ENCODE data around the gene ZSWIM4. TPM values are rescaled to one million over a fixed set of nuclear protein-coding genes. Genes with fewer than 3 reads are reported as not detected.
A peak's percentile ranks its signal among the peaks of the same experiment; 100 is the strongest.
"Not testable (repeated sequence)": the region's sequence is repeated elsewhere in the genome, so short reads cannot be mapped to it uniquely, and the experiment has no call there.

ZSWIM4 gene
- 7.6 TPM for polyA plus RNA-seq (2012; ENCODE audit: insufficient read depth, insufficient read length)

GRCh38 chr19:13794757-13795589 is at the start of gene ZSWIM4:
TSS of gene ZSWIM4 (plus strand) at chr19:13795443. CDS start at chr19:13795649, 206 bp downstream.
- H3K4me3 ChIP-seq (ENCODE audit: low read length): peak within 1 kb of the TSS; percentile 80
- DNase-seq (ENCODE audit: low read depth, low spot score): peak; percentile 97

- peak overlapping the region; percentile 74 for H3K4me3 ChIP-seq (ENCODE audit: low read length)
- no peak for DNase-seq (ENCODE audit: low read depth, low spot score)
Observed at GRCh38 chr19:13747098-13747453, 48.2 kb upstream of the ZSWIM4 start.

DNA sequence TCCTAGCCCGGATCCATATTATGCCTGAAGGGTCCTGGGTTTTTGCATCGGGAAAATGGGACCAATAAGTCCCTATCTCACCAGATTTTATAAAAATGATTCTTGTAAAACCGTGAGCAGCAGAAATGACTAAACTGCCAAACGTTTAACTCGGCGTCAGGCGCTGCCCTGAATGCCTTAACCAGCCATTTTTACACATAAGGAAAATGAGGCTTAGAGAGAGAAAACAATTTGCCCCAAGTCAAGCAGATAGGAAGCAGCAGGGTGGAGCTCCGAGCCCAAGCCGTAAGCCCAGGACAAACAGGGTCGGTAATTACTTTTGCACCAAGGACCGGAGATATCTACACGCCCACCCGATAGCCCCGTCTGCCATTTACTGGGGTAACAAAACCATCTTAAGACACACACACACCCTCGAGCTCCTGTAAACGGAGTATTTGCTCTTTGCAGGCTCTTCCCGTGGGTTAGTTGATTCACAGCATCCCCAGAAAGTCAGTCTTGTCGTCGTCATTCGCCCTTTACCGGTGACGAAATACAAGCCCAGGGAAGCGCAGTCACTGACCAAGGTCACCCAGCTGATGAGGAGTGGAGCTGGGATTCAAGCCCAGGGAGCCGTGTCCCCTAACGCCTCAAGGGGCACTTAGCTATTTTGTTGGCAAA is 46.9 kb upstream of the ZSWIM4 start:
- H3K4me3 ChIP-seq (ENCODE audit: low read length): peak overlapping the region; percentile 74
- DNase-seq (ENCODE audit: low read depth, low spot score): no peak

GRCh38 chr19:13751436-13751835 is 43.8 kb upstream of the ZSWIM4 start:
- H3K4me3 ChIP-seq (ENCODE audit: low read length): no peak overlapping the region
- no peak for DNase-seq (ENCODE audit: low read depth, low spot score)

DNA sequence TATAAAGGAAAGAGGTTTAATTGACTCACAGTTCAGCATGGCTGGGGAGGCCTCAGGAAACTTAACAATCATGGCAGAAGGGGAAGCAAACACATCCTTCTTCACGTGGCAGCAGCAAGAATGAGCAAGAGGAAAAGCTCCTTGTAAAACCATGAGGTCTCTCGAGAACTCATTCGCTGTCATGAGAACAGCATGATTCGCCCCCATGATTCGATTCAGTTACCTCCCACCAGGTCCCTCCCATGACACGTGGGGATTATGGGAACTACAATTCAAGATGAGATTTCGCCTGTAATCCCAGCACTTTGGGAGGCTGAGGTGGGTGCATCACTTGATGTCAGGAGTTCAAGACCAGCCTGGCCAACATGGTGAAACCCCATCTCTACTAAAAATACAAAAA is 41.6 kb upstream of the ZSWIM4 start:
- not testable (repeated sequence) for DNase-seq (ENCODE audit: low read depth, low spot score); H3K4me3 ChIP-seq (ENCODE audit: low read length)

DNA sequence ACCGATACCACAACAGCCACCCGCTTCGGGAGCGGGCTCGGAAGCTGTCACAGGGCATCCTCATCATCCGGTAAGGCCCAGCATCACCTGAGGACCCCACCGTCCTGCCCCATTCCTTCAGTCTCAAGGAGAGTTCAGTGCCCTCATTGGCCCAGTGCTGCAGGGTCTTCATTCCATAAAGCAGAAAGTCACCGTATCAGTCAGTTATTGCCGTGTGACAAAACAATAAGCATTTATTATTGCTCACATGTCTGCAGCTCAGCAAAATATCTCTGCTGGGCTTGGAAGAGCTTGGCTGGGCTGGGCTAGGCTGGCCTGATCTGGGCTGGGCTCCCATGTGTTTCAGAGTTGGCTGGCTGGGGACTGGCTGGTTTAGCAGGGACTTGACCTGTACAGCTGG is 39.0 kb upstream of the ZSWIM4 start:
- DNase-seq (ENCODE audit: low read depth, low spot score): no peak
- no peak overlapping the region for H3K4me3 ChIP-seq (ENCODE audit: low read length)

DNA sequence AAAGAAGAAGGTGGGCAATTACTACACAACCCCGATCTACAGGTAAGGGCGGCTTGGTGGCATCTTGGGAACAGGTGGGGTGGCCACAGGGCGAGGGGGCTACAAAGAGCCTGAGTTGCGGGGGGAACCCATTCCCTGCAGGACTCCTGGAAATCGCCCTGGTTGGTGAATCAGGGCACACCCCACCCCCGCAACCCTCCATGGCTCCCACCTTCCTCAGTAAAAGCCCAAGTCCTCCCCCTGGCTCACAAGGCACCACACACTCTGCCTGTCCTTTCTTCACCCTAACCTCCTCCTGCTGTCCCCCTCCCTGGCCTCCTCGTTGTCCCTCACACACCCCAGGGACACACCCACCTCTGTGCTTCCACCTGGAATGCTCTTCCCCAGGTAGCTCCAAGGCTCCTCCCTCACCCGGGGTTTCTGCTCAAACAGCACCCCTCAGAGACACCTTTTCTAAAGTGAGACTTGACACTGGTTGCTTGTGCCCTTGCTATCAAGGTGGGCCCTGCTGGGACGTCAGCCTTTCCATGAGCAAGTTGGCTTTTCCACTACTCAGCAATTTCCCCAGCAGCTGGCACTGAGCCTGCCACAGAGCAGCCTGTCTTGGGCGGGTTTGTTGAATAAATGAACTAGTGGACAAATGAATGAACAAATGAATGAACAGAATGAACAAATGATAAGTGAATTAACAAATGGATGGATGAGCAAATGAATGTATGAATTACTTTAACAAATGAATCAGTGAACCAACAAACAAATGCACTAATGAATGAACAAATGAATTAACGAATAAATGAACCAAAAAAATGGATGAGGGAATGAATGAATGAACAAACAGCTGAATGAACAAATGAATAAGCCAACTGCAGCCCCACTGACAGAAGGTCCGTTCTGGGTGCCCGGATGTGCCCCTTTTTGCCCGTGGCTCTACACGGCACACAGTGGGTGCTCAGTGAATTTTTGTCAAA is 37.2 kb upstream of the ZSWIM4 start:
- no peak overlapping the region for H3K4me3 ChIP-seq (ENCODE audit: low read length)
- DNase-seq (ENCODE audit: low read depth, low spot score): no peak

DNA sequence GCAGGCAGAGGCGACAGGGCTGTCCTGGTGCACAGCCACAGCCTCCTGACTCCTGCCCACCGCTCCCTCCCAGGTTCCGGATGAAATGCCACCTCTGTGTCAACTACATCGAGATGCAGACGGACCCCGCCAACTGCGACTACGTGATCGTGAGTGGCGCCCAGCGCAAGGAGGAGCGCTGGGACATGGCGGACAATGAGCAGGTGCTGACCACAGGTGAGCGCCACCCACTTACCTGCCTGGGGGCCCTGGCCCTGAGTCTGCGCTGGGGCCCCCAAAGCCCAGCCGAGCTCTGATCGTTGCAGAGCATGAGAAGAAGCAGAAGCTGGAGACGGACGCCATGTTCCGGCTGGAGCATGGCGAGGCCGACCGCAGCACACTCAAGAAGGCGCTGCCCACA is 36.4 kb upstream of the ZSWIM4 start:
- no peak overlapping the region for H3K4me3 ChIP-seq (ENCODE audit: low read length)
- DNase-seq (ENCODE audit: low read depth, low spot score): no peak

- no peak for DNase-seq (ENCODE audit: low read depth, low spot score)
- H3K4me3 ChIP-seq (ENCODE audit: low read length): no peak overlapping the region
Observed at GRCh38 chr19:13761423-13761822, 33.8 kb upstream of the ZSWIM4 start.

- H3K4me3 ChIP-seq (ENCODE audit: low read length): no peak overlapping the region
Observed at GRCh38 chr19:13762635-13763235, 32.5 kb upstream of the ZSWIM4 start.

GRCh38 chr19:13763265-13763664 is 32.0 kb upstream of the ZSWIM4 start:
- H3K4me3 ChIP-seq (ENCODE audit: low read length): no peak overlapping the region
- no peak for DNase-seq (ENCODE audit: low read depth, low spot score)

More at GRCh38 chr19:13762635-13763235, 32.5 kb upstream of the ZSWIM4 start:
- DNase-seq (ENCODE audit: low read depth, low spot score): no peak

- H3K4me3 ChIP-seq (ENCODE audit: low read length): peak within 1 kb of the TSS; percentile 59
- DNase-seq (ENCODE audit: low read depth, low spot score): no peak
Observed at GRCh38 chr19:13764101-13764807, 31.0 kb upstream of the ZSWIM4 start, which contains the start of gene MRI1. TSS of gene MRI1 (plus strand) at chr19:13764522. CDS start at chr19:13764589, 67 bp downstream.

DNA sequence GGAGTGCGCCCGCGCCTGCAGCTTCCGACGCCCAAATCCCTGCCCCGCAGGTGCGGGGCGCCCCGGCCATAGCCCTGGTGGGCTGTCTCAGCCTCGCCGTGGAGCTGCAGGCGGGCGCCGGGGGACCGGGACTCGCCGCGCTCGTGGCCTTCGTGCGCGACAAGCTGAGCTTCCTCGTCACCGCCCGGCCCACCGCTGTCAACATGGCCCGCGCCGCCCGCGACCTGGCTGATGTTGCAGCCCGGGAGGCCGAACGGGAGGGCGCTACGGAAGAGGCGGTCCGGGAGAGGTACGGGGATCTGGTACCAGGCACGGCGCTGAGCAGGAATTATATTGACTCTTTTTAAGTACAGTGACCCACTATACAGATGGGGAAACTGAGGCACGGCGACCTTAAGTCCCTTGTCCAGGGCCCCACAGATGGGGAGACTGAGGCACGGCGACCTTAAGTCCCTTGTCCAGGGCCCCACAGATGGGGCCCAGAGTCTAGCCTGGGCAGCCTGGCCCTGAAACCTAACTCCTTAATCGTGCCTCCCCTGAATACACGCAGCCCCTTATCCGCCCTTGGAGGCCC is 30.3 kb upstream of the ZSWIM4 start:
- no peak for DNase-seq (ENCODE audit: low read depth, low spot score)
- H3K4me3 ChIP-seq (ENCODE audit: low read length): peak overlapping the region; percentile 59

GRCh38 chr19:13765395-13766094 is 29.7 kb upstream of the ZSWIM4 start:
- DNase-seq (ENCODE audit: low read depth, low spot score): no peak
- H3K4me3 ChIP-seq (ENCODE audit: low read length): peak overlapping the region; percentile 59

GRCh38 chr19:13766095-13766481 is 29.2 kb upstream of the ZSWIM4 start:
- DNase-seq (ENCODE audit: low read depth, low spot score): no peak
- H3K4me3 ChIP-seq (ENCODE audit: low read length): no peak overlapping the region

GRCh38 chr19:13768510-13768909 is 26.7 kb upstream of the ZSWIM4 start:
- no peak overlapping the region for H3K4me3 ChIP-seq (ENCODE audit: low read length)
- DNase-seq (ENCODE audit: low read depth, low spot score): no peak

DNA sequence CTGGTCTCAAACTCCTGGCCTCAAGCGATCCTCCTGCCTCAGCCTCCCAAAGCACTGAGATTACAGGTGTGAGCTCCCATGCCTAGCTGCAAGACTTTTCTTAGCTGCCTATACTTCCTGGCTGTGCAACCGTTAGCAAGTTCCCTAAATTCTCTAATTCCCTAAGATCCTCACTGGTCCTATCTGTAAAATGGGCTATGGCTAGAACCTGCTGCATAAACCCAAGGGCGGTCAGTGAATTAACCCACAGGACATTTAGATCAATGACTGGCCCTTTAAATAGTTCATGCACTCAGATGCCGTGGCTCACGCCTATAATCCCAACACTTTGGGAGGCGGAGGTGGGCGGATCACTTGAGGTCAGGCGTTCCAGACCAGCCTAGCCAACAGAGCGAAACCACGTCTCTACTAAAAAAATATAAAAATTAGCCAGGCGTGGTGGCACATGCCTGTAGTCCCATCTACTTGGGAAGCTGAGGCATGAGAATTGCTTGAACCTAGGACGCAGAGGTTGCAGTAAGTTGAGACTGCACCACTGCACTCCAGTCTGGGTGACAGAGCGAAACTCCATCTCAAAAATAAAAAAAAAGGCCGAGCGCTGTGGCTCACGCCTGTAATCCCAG is 25.1 kb upstream of the ZSWIM4 start:
- no peak overlapping the region for H3K4me3 ChIP-seq (ENCODE audit: low read length)

More for the DNA sequence above, 25.1 kb upstream of the ZSWIM4 start:
- DNase-seq (ENCODE audit: low read depth, low spot score): no peak

Data from Jurkat, Clone E6-1 (cell line).